Neural cell (in vitro differentiated cells): ENCODE data around the gene STK40.

ENCODE experiments used
- CTCF ChIP-seq: fragments of 450-650 bp; IDR thresholded peaks from 2 replicates; pipeline ENCODE4 v1.5.1; 2014; ENCODE audit warnings: antibody characterized with exemption, mild to moderate bottlenecking, moderate library complexity; ENCODE audit not compliant: poor library complexity, severe bottlenecking
- EP300 ChIP-seq: fragments of 450-650 bp; conservative IDR thresholded peaks from 2 replicates; pipeline ENCODE4 v1.6.1; 2014; ENCODE audit warnings: antibody characterized with exemption, mild to moderate bottlenecking, moderate library complexity; ENCODE audit not compliant: poor library complexity, severe bottlenecking
- EZH2 ChIP-seq: fragments of 200-600, 300-800 bp; shearing (Covaris generic), sonication (generic); IDR thresholded peaks from 2 replicates; pipeline ENCODE4 v1.6.1; 2014; ENCODE audit warnings: antibody characterized with exemption, low read length, borderline replicate concordance, mild to moderate bottlenecking; ENCODE audit not compliant: insufficient read depth, poor library complexity, severe bottlenecking
- MXI1 ChIP-seq: fragments of 450-650 bp; conservative IDR thresholded peaks from 2 replicates; pipeline ENCODE4 v1.6.1; 2014; ENCODE audit warnings: antibody characterized with exemption, mild to moderate bottlenecking; ENCODE audit not compliant: poor library complexity, severe bottlenecking
- SMC3 ChIP-seq: fragments of 450-650 bp; conservative IDR thresholded peaks from 2 replicates; pipeline ENCODE4 v1.6.1; 2014; ENCODE audit warnings: antibody characterized with exemption, mild to moderate bottlenecking, moderate library complexity; ENCODE audit not compliant: poor library complexity
- TAF1 ChIP-seq: IDR thresholded peaks from 2 replicates; pipeline ENCODE4 v1.6.1; 2012; ENCODE audit warnings: low read depth

GRCh38 chr1:36417931-36418330 lies 32.2 kb upstream of the STK40 start:
- TF ChIP-seq CTCF, result no peak
- TF ChIP-seq EP300, result no peak
- TF ChIP-seq MXI1, result no peak
- TF ChIP-seq TAF1, result no peak
- TF ChIP-seq EZH2, result no peak
- no peak for TF ChIP-seq SMC3
